ENCODE measurements around the gene ADCY9. TPM values are rescaled to one million over a fixed set of nuclear protein-coding genes. Genes with fewer than 3 reads are reported as not detected.

Gene ADCY9
- total RNA-seq, 1 experiment from 2014 or later = 4.7 TPM

DNA sequence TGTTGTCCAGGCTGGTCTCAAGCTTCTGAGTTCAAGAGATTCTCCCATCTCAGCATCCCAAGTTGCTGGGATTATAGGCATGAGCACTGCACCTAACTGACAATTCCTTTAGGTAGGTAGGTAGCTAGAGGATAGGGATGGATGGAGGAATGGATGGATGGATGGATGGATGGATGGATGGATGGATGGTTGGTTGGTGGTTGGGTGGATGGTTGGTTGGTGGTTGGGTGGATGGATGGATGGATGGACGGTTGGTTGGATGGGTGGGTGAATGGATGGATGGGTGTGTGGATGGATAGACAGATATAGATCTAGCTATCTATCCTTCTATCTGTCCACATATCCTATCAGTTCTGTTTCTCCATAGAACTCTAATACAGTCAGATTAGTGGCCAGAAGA lies 19.3 kb upstream of the ADCY9 start:
- H4K5ac ChIP-seq (ENCODE audit: insufficient read length, low read depth, low read length) = no peak overlapping the region
- Mint-ChIP-seq H3K27me3 (ENCODE audit: low read depth) (peaks cover 90% of the 10 kb centered on the region), H3K4me3 (peak overlapping the region in 1 of 2 experiments; percentile 33; a peak in 1 of 5 replicates), H3K36me3 (ENCODE audit: insufficient read depth in 1 of 3, low read depth in 3 of 3) (peaks cover 0 to 5% (median 5%) of the 10 kb centered on the region in 3 experiments; a peak in 2 of 7 replicates), H3K27ac (no peak overlapping the region), H3K4me1 (peaks cover 27 to 29% of the 10 kb centered on the region in 2 experiments), H3K9me3 (no peaks in the 10 kb centered on the region; a peak in 2 of 5 replicates)
- no peak overlapping the region for H3T11ph ChIP-seq (ENCODE audit: low read length)
- H3K9ac ChIP-seq (ENCODE audit: extremely low read depth, insufficient read length, low read length) = no peak overlapping the region
- WGBS (ENCODE audit: extremely low coverage, insufficient read length, low lambda C conversion rate) = no CpG with 5 or more reads among the region's 1 CpG
- no peak overlapping the region for H3K4me2 ChIP-seq (ENCODE audit: insufficient read depth, insufficient read length, low read length)
- no peak overlapping the region for H3K27ac ChIP-seq (ENCODE audit: insufficient read length, low read depth, low read length)
- H2AFZ ChIP-seq (ENCODE audit: low read length) = no peak overlapping the region
- H4K20me1 ChIP-seq (ENCODE audit: control insufficient read depth, insufficient read depth, insufficient read length) = no peaks in the 10 kb centered on the region
- H3K23me2 ChIP-seq (ENCODE audit: insufficient read length, low read depth, low read length, poor library complexity, severe bottlenecking) = no peaks in the 10 kb centered on the region
- H2BK15ac ChIP-seq (ENCODE audit: low read depth, low read length) = no peak overlapping the region
- no peak overlapping the region for H2BK20ac ChIP-seq (ENCODE audit: low read depth, low read length, poor library complexity, severe bottlenecking)
- H3K18ac ChIP-seq (ENCODE audit: insufficient read length, low read depth, low read length) = no peak overlapping the region
- H3K14ac ChIP-seq (ENCODE audit: insufficient read depth, low read length) = no peak overlapping the region
- peaks cover 2% of the 10 kb centered on the region; the same call in 1 of the 2 replicates for H3K4me1 ChIP-seq (ENCODE audit: insufficient read depth, low read length)
- H4K91ac ChIP-seq (ENCODE audit: insufficient read length, low read depth, low read length) = no peak overlapping the region
- H3K79me1 ChIP-seq (ENCODE audit: insufficient read depth, low read depth, low read length, poor library complexity, severe bottlenecking) = no peaks in the 10 kb centered on the region
- no peak overlapping the region for H3K56ac ChIP-seq (ENCODE audit: insufficient read length, low read depth, low read length)
- H3K27me3 ChIP-seq (ENCODE audit: insufficient read depth, low read length) = peaks cover 3% of the 10 kb centered on the region; the same call in 1 of the 2 replicates
- TF ChIP-seq, protein P1, sequence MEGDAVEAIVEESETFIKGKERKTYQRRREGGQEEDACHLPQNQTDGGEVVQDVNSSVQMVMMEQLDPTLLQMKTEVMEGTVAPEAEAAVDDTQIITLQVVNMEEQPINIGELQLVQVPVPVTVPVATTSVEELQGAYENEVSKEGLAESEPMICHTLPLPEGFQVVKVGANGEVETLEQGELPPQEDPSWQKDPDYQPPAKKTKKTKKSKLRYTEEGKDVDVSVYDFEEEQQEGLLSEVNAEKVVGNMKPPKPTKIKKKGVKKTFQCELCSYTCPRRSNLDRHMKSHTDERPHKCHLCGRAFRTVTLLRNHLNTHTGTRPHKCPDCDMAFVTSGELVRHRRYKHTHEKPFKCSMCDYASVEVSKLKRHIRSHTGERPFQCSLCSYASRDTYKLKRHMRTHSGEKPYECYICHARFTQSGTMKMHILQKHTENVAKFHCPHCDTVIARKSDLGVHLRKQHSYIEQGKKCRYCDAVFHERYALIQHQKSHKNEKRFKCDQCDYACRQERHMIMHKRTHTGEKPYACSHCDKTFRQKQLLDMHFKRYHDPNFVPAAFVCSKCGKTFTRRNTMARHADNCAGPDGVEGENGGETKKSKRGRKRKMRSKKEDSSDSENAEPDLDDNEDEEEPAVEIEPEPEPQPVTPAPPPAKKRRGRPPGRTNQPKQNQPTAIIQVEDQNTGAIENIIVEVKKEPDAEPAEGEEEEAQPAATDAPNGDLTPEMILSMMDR (conservative IDR thresholded peaks at IDR 0.05) = no peak
- H2BK120ac ChIP-seq (ENCODE audit: low read depth, low read length, poor library complexity, severe bottlenecking) = no peak overlapping the region
- no peaks in the 10 kb centered on the region for H3K9me3 ChIP-seq (ENCODE audit: control insufficient read depth, low read depth, low read length)
- H3K23ac ChIP-seq (ENCODE audit: insufficient read length, low read depth, low read length) = no peak overlapping the region
- H2BK12ac ChIP-seq (ENCODE audit: insufficient read length, low read depth, low read length) = no peak overlapping the region
- no peaks in the 10 kb centered on the region for H3K79me2 ChIP-seq (ENCODE audit: insufficient read depth, low read length)
- H2BK5ac ChIP-seq (ENCODE audit: insufficient read length, low read length) = no peak overlapping the region
- no peak overlapping the region for H4K8ac ChIP-seq (replicated peaks; ENCODE audit: insufficient read length, low read depth, low read length)
- no peak overlapping the region for H3K4ac ChIP-seq (ENCODE audit: low read depth, low read length)
- no peak for DNase-seq
- H2AK5ac ChIP-seq (ENCODE audit: insufficient read length, low read length) = no peak overlapping the region

All from H9 (cell line).